ENCODE data around the gene FAM200C. TPM values are rescaled to one million over a fixed set of nuclear protein-coding genes. Genes with fewer than 3 reads are reported as not detected.

FAM200C gene
- total and polyA plus RNA-seq, 8 donors: 0.79 to 3.7 (median 2.1) TPM

DNA sequence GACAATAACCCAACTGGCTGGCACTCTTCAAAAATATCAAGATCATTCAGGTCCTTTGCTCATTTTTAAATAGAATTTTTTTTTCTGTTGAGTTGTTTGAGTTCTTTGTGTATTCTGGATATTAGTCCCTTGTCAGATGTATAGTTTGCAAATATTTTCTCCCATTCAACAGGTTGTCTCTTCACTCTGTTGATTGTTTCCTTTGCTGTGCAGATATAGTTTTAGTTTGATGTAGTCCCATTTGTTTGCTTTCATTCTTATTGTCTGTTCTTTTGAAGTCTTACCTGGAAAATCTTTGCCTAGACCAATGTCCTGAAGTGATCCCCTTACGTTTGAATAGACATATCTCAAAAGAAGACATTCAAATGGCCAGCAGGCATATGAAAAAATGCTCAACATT lies 44.6 kb upstream of the FAM200C start:
- Histone ChIP-seq H3K27me3 (no peaks in the 10 kb centered on the region), H3K4me3 (no peak overlapping the region), H3K36me3 (no peaks in the 10 kb centered on the region), H3K9me3 (no peaks in the 10 kb centered on the region), H3K4me1 (no peaks in the 10 kb centered on the region), H3K27ac (no peak overlapping the region)
- no peak for FAIRE-seq
- no peak for DNase-seq
- no peak for ATAC-seq
- intact Hi-C loops (cut with DNase I): no loop called here
- TF ChIP-seq, protein P1, sequence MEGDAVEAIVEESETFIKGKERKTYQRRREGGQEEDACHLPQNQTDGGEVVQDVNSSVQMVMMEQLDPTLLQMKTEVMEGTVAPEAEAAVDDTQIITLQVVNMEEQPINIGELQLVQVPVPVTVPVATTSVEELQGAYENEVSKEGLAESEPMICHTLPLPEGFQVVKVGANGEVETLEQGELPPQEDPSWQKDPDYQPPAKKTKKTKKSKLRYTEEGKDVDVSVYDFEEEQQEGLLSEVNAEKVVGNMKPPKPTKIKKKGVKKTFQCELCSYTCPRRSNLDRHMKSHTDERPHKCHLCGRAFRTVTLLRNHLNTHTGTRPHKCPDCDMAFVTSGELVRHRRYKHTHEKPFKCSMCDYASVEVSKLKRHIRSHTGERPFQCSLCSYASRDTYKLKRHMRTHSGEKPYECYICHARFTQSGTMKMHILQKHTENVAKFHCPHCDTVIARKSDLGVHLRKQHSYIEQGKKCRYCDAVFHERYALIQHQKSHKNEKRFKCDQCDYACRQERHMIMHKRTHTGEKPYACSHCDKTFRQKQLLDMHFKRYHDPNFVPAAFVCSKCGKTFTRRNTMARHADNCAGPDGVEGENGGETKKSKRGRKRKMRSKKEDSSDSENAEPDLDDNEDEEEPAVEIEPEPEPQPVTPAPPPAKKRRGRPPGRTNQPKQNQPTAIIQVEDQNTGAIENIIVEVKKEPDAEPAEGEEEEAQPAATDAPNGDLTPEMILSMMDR (IDR thresholded peaks at IDR 0.05): no peak
- WGBS, 2 donors: 53 to 71% methylated on average over 1 of the region's 1 CpG

DNA sequence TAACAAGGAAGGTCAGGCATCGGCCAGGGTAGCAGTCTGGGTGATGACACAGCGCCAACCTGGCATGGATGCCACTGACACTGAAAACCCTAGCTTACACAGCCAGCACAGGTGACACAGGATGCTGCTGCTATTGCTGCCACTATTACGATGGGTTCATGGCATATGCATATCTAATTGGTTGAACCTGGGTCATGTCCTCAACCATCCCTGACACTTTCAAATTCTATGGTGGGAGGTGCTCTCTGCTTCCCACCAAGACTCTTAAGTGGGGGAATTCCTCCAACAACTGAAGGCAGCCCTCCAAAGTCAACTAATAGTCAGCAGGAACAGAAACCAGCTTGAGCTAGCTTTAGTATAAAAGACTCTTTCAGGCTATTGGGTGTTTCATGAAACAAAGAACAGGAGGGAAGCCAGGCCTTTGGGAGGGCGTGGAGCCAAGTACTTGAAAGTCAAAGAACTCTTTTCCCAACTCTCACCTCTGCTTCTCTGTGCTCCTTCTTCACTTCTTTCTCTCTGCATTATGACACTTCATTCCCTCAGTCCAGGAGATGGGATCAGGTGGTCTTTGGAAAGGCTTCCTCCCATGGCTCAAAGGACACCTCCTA lies 43.1 kb upstream of the FAM200C start:
- FAIRE-seq (no peak), DNase-seq (no peak), ATAC-seq (no peak)
- Histone ChIP-seq H3K27me3 (no peaks in the 10 kb centered on the region), H3K9me3 (no peaks in the 10 kb centered on the region), H3K36me3 (no peaks in the 10 kb centered on the region), H3K4me1 (peaks cover 0 to 6% (median 5%) of the 10 kb centered on the region in 3 donors), H3K4me3 (no peak overlapping the region), H3K27ac (no peak overlapping the region)
- TF ChIP-seq, protein P1 (IDR thresholded peaks at IDR 0.05): no peak
- WGBS, 2 donors: 64 to 65% methylated on average over 4 of the region's 4 CpGs
- intact Hi-C loops (cut with DNase I): no loop called here

DNA sequence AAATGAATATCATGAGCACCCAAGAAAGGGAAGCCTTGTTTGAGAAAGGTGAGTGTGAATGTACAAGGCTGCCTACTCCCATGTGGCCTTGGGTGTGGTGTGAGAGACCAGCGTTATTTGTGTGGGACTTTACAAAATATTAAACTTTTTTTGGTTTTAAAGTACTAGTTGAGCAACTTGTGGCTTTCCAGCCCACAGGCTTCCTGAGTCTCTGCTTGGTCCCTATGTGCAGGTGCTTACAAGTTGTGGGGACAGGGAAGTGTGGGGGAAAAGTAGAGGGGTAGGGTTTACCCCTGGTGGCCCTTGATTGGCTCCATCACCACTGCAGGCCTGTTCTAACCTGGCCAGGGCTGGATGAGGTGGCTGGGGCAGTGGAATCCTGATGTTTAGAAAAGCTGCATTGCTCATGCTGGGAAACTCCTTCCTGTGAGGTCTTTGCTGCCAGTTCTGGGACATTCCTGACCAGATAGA lies 41.5 kb upstream of the FAM200C start:
- no peak for FAIRE-seq
- intact Hi-C loops (cut with DNase I): no loop called here

DNA sequence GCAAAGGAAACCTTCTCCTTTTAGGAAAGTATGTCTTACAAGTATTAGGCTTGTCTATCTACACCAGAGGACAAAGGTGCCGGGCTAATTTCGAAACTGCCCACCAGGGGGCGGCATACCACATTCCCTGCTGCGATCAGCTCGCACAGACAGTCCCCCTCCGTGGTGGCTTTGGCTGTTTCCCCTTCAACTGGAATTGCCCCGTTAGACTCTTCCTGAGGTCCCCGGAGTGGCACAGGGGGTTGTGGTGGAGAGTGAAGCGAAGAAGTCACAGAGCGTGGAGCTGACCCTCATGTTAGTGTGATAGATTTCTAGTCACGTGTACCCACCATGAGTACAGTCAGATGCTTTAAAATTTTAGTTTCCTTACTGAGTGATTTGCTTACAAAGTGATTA lies 39.3 kb upstream of the FAM200C start:
- TF ChIP-seq, protein P1 (IDR thresholded peaks at IDR 0.05): peak; percentile 89 to 96 (median 92)
- Histone ChIP-seq H3K4me3 (peak overlapping the region in 3 of 4 donors; percentile 13 to 39 (median 14)), H3K9me3 (no peaks in the 10 kb centered on the region), H3K27ac (peak overlapping the region in 2 of 4 donors; percentile 39 to 69), H3K36me3 (no peaks in the 10 kb centered on the region), H3K27me3 (no peaks in the 10 kb centered on the region), H3K4me1 (peaks cover 0 to 6% (median 5%) of the 10 kb centered on the region in 3 donors)
- FAIRE-seq (peak; percentile 72), ATAC-seq (peak; percentile 93 to 98 (median 96)), DNase-seq (peak; percentile 71 to 97 (median 85))
- intact Hi-C loops (cut with DNase I): loop anchor here in 1 of 3 donors (10.0 kb wide), 1 partner anchor 346 kb away; no protein-coding TSS in a partner anchor
- WGBS, 2 donors: 0 to 1% methylated on average over 11 of the region's 11 CpGs

More for the DNA sequence above, 41.5 kb upstream of the FAM200C start:
- no peak for ATAC-seq
- TF ChIP-seq, protein P1 (IDR thresholded peaks at IDR 0.05): no peak
- Histone ChIP-seq H3K27ac (no peak overlapping the region), H3K4me3 (no peak overlapping the region), H3K27me3 (no peaks in the 10 kb centered on the region), H3K9me3 (no peaks in the 10 kb centered on the region), H3K36me3 (no peaks in the 10 kb centered on the region), H3K4me1 (peaks cover 0 to 6% (median 5%) of the 10 kb centered on the region in 3 donors)
- 39 to 51% methylated on average over 1 of the region's 1 CpG for WGBS, 2 donors
- DNase-seq: no peak
